ENCODE data around the gene ZIC1. TPM values are rescaled to one million over a fixed set of nuclear protein-coding genes. Genes with fewer than 3 reads are reported as not detected.

Gene ZIC1
- 0.36 TPM for total RNA-seq

- no peak for ATAC-seq
These were observed at the start of gene ZIC1 for GRCh38 chr3:147409143-147410115. TSS of gene ZIC1 (plus strand) at chr3:147409365. CDS start at chr3:147410113, 748 bp downstream.

DNA sequence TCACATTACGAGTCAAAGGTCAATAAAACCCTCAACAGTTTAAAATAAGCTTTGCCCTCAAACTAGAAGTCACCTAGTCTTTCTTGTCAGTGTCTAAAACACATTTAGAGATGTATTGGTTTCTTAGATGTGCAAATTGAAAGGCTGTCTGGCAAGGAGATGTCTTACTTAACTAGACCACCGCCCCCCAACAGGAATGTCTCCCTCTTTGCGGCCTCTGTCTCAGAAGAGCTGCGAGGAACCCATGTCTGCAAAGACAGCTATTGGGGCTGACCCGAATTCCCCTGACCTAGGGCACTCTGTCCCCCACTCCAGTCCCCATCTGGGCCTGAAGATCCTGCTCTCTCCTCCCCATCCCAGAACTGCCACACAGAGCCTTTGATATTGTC lies 49.1 kb upstream of the ZIC1 start:
- no peak for ATAC-seq

- ATAC-seq = no peak
These were observed 48.3 kb upstream of the ZIC1 start for GRCh38 chr3:147360646-147361453.

- no peak for ATAC-seq
These were observed 47.4 kb upstream of the ZIC1 start for GRCh38 chr3:147361454-147362420.

GRCh38 chr3:147364771-147365170 lies 44.4 kb upstream of the ZIC1 start:
- no peak for ATAC-seq

- no peak for ATAC-seq
These were observed 43.7 kb upstream of the ZIC1 start for GRCh38 chr3:147365196-147366115.

DNA sequence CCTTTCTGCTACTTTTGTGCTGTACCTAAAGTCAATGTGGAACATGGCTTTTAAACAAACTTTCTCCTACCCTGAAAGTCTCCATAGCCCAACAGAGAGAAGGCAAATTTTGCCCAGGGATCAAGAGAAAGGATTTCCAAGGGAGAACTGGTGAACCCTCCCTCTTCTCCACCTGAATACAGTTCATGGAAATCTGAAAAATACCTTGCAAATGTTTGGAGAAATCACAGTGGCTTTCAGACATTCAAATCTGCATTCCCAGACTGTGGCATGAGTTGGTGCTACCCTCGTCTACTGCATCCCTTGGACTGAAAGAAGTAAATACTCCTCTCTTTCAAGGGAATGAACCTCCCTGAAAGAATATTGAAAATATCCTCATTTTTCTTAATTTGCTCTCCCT lies 41.5 kb upstream of the ZIC1 start:
- ATAC-seq = no peak

DNA sequence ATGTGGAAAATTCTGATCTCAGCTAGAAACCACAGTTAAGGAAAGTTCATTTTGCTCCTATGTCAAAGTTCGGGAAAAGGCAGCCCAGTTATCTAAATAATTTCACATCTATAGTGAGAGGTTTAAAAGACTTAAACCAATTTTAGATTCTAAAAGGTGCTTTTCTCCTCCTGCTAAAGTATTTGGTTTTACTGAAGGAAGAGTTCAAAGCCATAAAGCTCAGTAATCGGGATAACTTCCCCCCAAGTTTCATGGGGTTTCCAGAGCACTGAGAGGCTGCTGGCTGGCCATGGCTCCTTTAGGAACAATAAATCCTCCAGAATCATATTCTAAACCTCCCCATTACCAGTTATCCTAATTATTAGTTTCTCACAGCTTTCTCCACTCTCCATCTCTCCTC lies 41.0 kb upstream of the ZIC1 start:
- ATAC-seq = no peak

DNA sequence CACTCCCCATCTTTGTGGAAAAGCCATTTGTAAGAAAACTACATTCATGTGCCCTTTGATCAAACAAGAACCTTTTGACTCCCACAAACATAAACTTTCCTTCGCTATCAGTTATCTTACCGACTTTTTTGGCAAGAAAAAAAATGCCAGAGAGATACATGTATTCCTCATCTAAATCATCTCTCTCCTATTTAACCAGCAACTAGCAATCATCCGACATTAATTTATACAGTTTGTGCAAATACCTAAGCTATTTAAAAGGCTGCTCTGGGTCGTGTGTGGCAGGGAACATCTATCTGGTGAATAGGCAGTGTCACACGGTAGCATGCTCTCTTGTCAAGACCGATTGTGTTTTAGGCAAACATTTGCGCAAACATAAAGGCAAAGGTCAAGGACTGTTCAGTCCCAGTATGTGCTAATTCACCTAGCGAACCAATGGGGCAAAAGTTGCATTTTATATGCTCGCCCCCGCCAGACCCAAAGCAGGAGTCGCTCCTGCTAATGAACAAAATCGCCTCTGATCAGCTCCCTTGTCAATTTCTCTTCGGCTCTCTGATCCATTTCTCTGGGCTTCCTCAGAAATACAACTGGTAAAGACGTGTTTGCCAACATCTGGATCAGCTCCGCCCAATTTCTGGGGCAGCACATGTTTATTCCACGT lies 40.5 kb upstream of the ZIC1 start:
- no peak for ATAC-seq

GRCh38 chr3:147369231-147369630 lies 39.9 kb upstream of the ZIC1 start:
- no peak for ATAC-seq

DNA sequence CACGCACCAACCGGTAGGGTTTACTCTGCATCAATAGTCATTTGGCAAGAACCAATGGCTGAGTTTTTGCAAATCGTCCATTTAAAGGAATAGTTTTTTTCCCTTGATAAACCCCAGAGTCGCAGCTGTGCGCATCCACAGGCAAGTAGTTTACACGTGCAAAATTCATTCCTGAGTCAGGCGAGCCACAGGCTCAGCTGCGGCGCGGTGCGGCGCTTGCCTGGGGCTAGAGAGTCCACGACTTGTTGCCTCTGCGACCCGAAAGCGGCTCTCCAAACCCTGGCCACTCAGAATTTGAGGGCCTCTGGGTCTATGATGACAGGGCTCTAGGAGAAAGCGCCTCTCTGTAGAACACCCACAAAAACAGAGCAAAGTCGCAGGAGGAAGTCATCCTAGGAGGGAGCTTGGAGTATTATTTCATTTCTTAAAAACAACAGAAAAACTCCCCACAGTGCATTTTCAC lies 39.5 kb upstream of the ZIC1 start:
- ATAC-seq = no peak

DNA sequence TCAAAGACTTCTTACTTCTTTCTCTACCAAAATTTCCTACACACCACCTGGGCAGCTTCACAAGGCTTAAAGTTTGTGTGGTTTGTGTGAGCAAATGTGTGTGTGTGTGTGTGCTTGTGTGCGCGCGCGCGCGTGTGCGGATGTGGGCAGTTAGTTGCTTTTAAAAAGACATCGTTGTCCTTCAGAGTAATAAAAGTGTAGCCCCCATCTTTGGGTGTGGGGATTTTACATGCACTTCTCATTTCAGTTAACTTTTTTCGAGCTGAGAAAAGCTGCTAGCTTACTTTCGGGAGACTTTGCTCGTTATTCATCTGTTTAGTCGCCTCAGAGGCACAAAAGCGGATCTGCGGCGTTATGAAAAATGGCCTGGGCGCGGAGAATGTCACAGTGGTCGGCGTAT lies 38.8 kb upstream of the ZIC1 start:
- ATAC-seq = no peak

GRCh38 chr3:147371140-147371539 lies 38.0 kb upstream of the ZIC1 start:
- ATAC-seq = no peak

DNA sequence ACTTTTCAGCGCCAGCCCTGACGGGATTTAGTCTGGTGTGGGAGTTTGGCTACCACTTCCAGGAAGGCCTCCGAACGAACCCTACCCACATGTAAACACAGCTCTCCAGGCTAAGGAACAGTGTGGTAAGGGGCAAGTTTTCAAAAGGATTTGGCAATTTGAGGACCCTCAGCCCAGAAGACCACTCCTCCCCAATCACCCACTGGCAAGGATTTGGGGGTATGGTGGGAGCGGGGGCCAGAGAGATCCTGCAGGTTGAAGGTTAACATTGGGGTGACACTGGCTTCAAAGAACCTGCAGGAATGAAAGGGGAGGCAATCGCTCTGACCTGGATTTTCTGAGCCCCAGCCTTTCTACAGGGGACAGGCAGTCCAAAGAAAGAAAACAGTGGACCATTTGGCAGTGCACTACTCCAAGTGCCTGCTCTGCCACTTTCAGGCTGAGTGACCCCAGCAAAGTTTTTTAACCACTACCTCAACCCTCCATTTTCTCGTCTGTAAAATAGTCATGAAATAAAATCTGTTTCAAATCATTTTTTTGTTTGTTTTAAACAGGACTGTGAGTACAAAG lies 37.3 kb upstream of the ZIC1 start:
- ATAC-seq = no peak

DNA sequence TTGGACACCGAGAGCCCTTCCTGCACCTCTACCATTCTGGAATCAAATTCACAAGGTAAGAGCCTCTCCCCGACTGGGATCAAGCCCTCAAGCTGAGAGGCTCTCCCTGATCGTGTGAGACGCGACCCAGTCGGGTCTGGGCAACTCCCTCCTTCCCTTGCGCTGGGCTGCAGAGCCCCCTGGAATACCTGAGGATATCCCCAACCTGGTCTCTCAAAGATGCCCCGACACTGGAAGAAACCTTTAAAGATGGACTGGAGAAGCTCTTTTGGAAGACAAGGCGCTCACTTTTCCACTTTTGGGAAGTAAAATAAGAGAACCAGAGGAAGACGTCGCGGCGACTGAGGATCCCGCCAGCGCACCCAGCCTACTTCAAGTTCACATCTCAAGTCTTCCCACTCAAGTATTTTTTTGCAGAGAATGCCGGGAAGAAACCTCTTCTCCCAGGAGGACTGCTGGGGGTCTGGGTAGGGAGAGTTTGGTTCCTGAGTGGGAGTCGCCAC lies 36.6 kb upstream of the ZIC1 start:
- no peak for ATAC-seq

GRCh38 chr3:147373301-147373700 lies 35.9 kb upstream of the ZIC1 start:
- ATAC-seq = no peak

DNA sequence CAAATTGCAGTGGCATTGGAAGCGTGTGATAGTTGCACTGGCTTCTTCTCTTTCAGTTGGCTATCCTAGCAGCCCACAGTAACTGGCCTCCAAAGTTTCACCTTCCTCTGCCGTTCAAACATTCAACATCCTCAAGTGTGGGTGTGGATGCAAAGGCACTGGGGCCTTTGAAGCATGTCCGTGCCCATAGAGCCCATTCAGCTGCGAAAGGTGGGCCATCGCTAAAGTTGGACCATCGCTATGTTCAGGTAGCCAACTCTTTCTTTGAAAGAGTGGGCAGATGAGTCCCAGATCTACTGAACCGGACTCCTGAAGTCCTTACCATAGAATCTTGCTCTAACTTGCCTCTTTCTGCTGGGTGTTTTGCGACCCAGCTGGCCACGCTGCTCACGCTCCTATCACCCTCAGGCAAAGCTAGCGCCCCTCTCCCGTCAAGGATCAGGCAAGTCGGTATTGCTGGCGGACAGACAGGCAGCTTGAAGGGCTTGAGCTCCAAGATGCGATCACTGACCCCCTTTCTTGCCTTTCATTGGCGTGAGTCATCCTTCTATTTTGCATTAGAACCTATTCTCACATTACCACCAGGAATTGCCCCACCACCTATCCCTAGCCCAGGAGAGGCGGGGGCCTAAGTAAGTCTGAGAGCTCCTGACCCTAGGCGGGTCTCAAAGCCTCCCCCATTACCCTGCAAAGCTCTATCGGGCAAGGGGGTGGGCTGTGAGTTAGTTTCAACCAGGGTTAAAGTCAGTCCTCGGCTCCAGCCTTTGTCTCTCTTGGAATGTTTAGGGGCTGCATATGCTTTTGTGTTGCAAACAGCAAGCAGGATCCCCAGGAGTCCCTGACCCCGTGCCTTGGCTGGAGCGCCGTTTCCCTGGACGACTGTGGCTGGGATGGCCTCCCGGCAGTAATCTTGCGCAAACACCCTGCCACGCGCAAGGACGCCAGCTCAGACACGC lies 31.5 kb upstream of the ZIC1 start:
- ATAC-seq = no peak

GRCh38 chr3:147379651-147380050 lies 29.5 kb upstream of the ZIC1 start:
- no peak for ATAC-seq
